Endothelial cell of umbilical vein (primary cell): ENCODE measurements around the gene AARS2. TPM values are rescaled to one million over a fixed set of nuclear protein-coding genes. Genes with fewer than 3 reads are reported as not detected.
A peak's percentile ranks its signal among the peaks of the same experiment; 100 is the strongest.

Experiments
- BruUV-seq: library from RNA; stranded (reverse); fragments of 400-500 nt; replicated peaks from 2 replicates; lab custom pipeline; 2021; lab: Mats Ljungman, UMichigan
- CTCF ChIA-PET: fragments of 300-600, 350-600 bp; sonication (Branson Sonifier 250); formaldehyde crosslinking; loops from one replicate; lab custom pipeline; 2021; ENCODE audit warnings: antibody characterized with exemption, inconsistent platforms; lab: Charles Lee
- POLR2A ChIA-PET: fragments of 300-600, 350-600 bp; sonication (Branson Sonifier 250); formaldehyde crosslinking; loops from one replicate; lab custom pipeline; 2021; ENCODE audit warnings: antibody characterized with exemption, inconsistent platforms; lab: Charles Lee
- DNase-seq: peaks from one replicate; pipeline ENCODE4 v3.0.0-alpha.2; 2011; ENCODE audit warnings: low read depth, low spot score
- FAIRE-seq: peaks from 2 replicates; lab custom pipeline; 2011; peaks lifted over from hg19 to GRCh38; lab: Jason Lieb, UNC
- H2AFZ ChIP-seq: 2 replicates; pipeline ENCODE4 v1.6.0; 2012; ENCODE audit warnings: low read depth, low read length, control low read depth, inconsistent platforms
- H3K27ac ChIP-seq: 2 replicates; pipeline ENCODE4 v1.5.1; 2011; ENCODE audit warnings: low read depth, mild to moderate bottlenecking, control low read depth, low read length, moderate library complexity; ENCODE audit not compliant: insufficient read depth
- H3K27me3 ChIP-seq, 2 experiments: 2 replicates each; pipeline versions ENCODE4 v1.6.0 to v1.6.1; 2011; ENCODE audit warnings: low read length in 2 of 2, mixed read lengths in 1 of 2; ENCODE audit not compliant: control insufficient read depth in 2 of 2, insufficient read depth in 2 of 2
- H3K36me3 ChIP-seq, 2 experiments: 2 replicates in 1 of 2; 3 replicates in 1 of 2; pipeline ENCODE4 v1.5.1; 2011; ENCODE audit warnings: low read length in 2 of 2, mild to moderate bottlenecking in 1 of 2, moderate library complexity in 1 of 2; ENCODE audit not compliant: control insufficient read depth in 2 of 2, insufficient read depth in 2 of 2; ENCODE audit errors: extremely low read depth in 1 of 2
- H3K4me1 ChIP-seq: 3 replicates; pipeline ENCODE4 v1.5.1; 2011; ENCODE audit warnings: mild to moderate bottlenecking, low read length; ENCODE audit not compliant: control insufficient read depth, insufficient read depth; ENCODE audit errors: extremely low read depth
- H3K4me2 ChIP-seq: 2 replicates; pipeline ENCODE4 v1.6.1; 2011; ENCODE audit warnings: low read length, control low read depth, mixed read lengths; ENCODE audit not compliant: insufficient read depth
- H3K4me3 ChIP-seq, 3 experiments: fragments of 200-600 bp in 1 of 3; sonication (generic), shearing (Covaris generic) in 1 of 3; replicated peaks in 1 of 3; 2 replicates each; pipeline ENCODE4 v1.5.1; 2011 to 2016; ENCODE audit warnings: control low read depth in 3 of 3, low read length in 3 of 3, mild to moderate bottlenecking in 2 of 3, inconsistent platforms in 1 of 3, low read depth in 1 of 3, moderate library complexity in 1 of 3; ENCODE audit not compliant: insufficient read depth in 1 of 3
- H3K79me2 ChIP-seq: 2 replicates; pipeline ENCODE4 v1.6.0; 2012; ENCODE audit warnings: low read length, inconsistent platforms; ENCODE audit not compliant: control insufficient read depth, insufficient read depth
- H3K9ac ChIP-seq: replicated peaks from 2 replicates; pipeline ENCODE3; 2011; ENCODE audit warnings: low read length, control low read depth; ENCODE audit not compliant: insufficient read depth; ENCODE audit errors: extremely low read depth
- H3K9me1 ChIP-seq: replicated peaks from 3 replicates; pipeline ENCODE4 v1.6.0; 2011; ENCODE audit warnings: mild to moderate bottlenecking, low read length; ENCODE audit not compliant: control insufficient read depth, insufficient read depth; ENCODE audit errors: extremely low read depth
- H3K9me3 ChIP-seq: replicated peaks from 2 replicates; pipeline ENCODE4 v1.5.1; 2012; ENCODE audit warnings: low read length, inconsistent platforms; ENCODE audit not compliant: control insufficient read depth, insufficient read depth
- H4K20me1 ChIP-seq: replicated peaks from 2 replicates; pipeline ENCODE3; 2011; ENCODE audit warnings: mild to moderate bottlenecking, low read length; ENCODE audit not compliant: control insufficient read depth, insufficient read depth; ENCODE audit errors: extremely low read depth
- CTCF ChIP-seq, 2 donors: IDR thresholded peaks; 1 replicate in 1 of 2; 2 replicates in 1 of 2; pipeline ENCODE4 v1.5.1; 2011; ENCODE audit warnings: low read length in 2 of 2, mild to moderate bottlenecking in 2 of 2, moderate library complexity in 2 of 2, control low read depth in 1 of 2, inconsistent platforms in 1 of 2, low read depth in 1 of 2; ENCODE audit not compliant: insufficient read depth in 1 of 2; ENCODE audit errors: extremely low read depth in 1 of 2
- EZH2 ChIP-seq: IDR thresholded peaks from 2 replicates; pipeline ENCODE4 v1.6.1; 2012; ENCODE audit warnings: borderline replicate concordance, low read depth, mild to moderate bottlenecking, moderate library complexity, low read length, inconsistent platforms; ENCODE audit not compliant: severe bottlenecking
- GATA2 ChIP-seq: IDR thresholded peaks from 2 replicates; pipeline ENCODE4 v1.7.0; 2011; ENCODE audit warnings: low read depth, mild to moderate bottlenecking, moderate library complexity, mixed read lengths, low read length; ENCODE audit not compliant: insufficient read length, insufficient read depth
- MAX ChIP-seq: IDR thresholded peaks from 2 replicates; pipeline ENCODE4 v1.6.1; 2011; ENCODE audit not compliant: insufficient read depth, insufficient read length
- MYC ChIP-seq: IDR thresholded peaks from one replicate; pipeline ENCODE4 v1.6.1; 2011; ENCODE audit warnings: mild to moderate bottlenecking, low read depth, low read length
- POLR2A ChIP-seq: IDR thresholded peaks from 2 replicates; pipeline ENCODE4 v1.6.1; 2012; ENCODE audit warnings: low read depth, mild to moderate bottlenecking, control low read depth, low read length
- POLR2AphosphoS5 ChIP-seq: IDR thresholded peaks from 2 replicates; pipeline ENCODE4 v1.6.1; 2012; ENCODE audit warnings: low read depth, mild to moderate bottlenecking, control low read depth, low read length, moderate library complexity; ENCODE audit not compliant: insufficient read depth
- dilution Hi-C: fragments of 300-500 bp; cut with MboI; formaldehyde crosslinking; loops from one replicate; pipeline ENCODE4 v1.15.0; 2019; ENCODE audit warnings: low sequenced_read_pairs; ENCODE audit not compliant: extremely low pct_ligation_motif_present
- intact Hi-C: fragments of 100-400 bp; cut with micrococcal nuclease; formaldehyde crosslinking; loops from one replicate; pipeline ENCODE4 v1.10.0; 2022
- polyA plus RNA-seq, 4 experiments: library from polyadenylated mRNA; depleted of rRNA in 3 of 4; stranded (reverse) in 3 of 4; unstranded in 1 of 4; fragments of >200 nt; gene quantifications; 2 replicates each; pipeline versions ENCODE4 v1.2.1 to v1.2.3, GENCODE V29; 2011 to 2012; ENCODE audit warnings: missing spikeins in 1 of 4
- total RNA-seq: library from RNA; stranded (reverse); gene quantifications from 2 replicates; pipeline ENCODE4 v1.2.3, GENCODE V29; 2021

The AARS2 gene
- total and polyA plus RNA-seq, 2 donors (not counting 3 experiments of a cell fraction or from before 2014, with no cell fraction given): 8.3 to 17.9 TPM

GRCh38 chr6:44339301-44339700 is 26.2 kb upstream of the AARS2 start:
- Histone ChIP-seq H3K4me1 (no peaks in the 10 kb centered on the region), H3K27ac (no peak overlapping the region), H3K4me2 (no peak overlapping the region), H3K4me3 (no peak overlapping the region), H3K9me1 (no peaks in the 10 kb centered on the region), H3K9ac (no peak overlapping the region), H3K36me3 (no peaks in the 10 kb centered on the region), H4K20me1 (no peaks in the 10 kb centered on the region), H3K27me3 (peaks cover 30 to 47% of the 10 kb centered on the region in 2 experiments), H2AFZ (no peak overlapping the region), H3K9me3 (no peaks in the 10 kb centered on the region), H3K79me2 (no peaks in the 10 kb centered on the region)
- dilution Hi-C loops: no loop called here
- TF ChIP-seq GATA2 (no peak), MAX (no peak), CTCF (IDR thresholded peaks at IDR 0.05; ENCODE audit: extremely low read depth in 1 of 2, insufficient read depth in 1 of 2, low read depth in 1 of 2, low read length in 2 of 2) (no peak), MYC (no peak), POLR2A (no peak), EZH2 (no peak), POLR2AphosphoS5 (no peak)
- ChIA-PET CTCF (interaction anchor here (0.9 to 6.3 kb wide), 8 partner anchors 18 to 243 kb away, joined by 3 to 154 read pairs (median 4); partner anchors contain the start of genes SLC35B2 and TMEM151B), POLR2A (no interaction called here)
- FAIRE-seq (no peak), DNase-seq (peak; percentile 17)
- intact Hi-C loops: loop anchor here (2.0 to 5.0 kb wide), 2 partner anchors 187 to 242 kb away; no protein-coding TSS in a partner anchor
- BruUV-seq: no TSS peak
